GM21619 (cell line): ENCODE measurements around the gene MLPH.
A peak's percentile ranks its signal among the peaks of the same experiment; 100 is the strongest.
"Not testable (repeated sequence)": the region's sequence is repeated elsewhere in the genome, so short reads cannot be mapped to it uniquely, and the experiment has no call there.

ENCODE experiments used
- ATAC-seq: cut with Tn5 transposase; IDR thresholded peaks from one replicate; pipeline ENCODE4 v1.9.1; 2021; ENCODE audit not compliant: unreplicated experiment

MLPH gene

GRCh38 chr2:237577956-237578870 is 91.2 kb downstream of the MLPH start:
- no peak for ATAC-seq

GRCh38 chr2:237581326-237581725 is 94.3 kb downstream of the MLPH start:
- ATAC-seq, result no peak

DNA sequence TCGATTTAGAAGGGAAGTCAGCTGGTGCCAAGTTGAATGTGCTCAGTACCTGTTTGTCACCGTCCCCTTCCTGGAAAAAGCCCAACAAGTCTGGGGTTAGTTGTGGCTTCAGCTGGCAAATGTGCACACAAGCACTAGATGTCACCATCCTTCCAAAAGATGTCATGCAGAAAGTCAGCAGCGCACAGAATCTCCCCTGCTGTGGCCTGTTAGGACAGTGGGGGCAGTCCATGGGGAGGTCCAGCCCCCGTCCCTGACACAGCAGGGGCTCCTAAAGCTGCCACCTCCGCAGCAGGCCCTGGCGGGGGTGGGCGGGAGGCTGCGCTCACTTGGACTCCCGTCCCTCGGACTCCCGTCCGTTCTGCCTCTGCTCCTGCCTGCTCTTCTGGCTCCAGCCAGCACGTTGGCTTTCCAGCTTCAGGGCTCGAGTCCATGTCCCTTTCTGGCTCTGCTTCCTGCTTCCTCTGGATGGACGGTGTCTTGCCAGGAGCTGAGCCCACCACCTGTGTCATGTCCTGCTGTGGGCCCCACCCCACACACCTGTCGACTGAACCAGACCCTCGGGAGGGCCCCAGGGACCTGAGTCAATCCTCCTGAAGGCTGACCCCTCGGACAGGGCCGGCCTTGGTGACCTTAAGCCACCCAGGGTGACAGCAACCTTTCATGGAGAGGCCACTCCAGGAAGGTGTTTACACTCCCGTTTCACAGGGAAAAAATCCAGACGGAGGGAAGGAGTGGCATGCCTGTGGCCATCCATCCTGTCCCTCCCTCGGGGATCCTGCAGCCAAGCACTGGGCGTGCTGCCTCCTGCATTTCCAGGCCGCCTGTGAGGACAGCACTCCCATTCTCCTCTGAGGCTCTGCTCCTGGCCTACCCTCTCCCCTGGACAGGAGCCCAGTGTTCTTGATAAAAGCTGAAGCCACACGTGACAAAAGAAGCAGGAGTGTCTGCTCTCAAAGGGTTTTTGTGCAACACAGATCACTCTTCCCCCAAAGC is 95.0 kb downstream of the MLPH start:
- ATAC-seq, result peak; percentile 66

GRCh38 chr2:237583385-237584295 is 96.6 kb downstream of the MLPH start:
- no peak for ATAC-seq

- ATAC-seq, result no peak
These were observed 98.7 kb downstream of the MLPH start for GRCh38 chr2:237585590-237586221.

- no peak for ATAC-seq
These were observed 101.1 kb downstream of the MLPH start for GRCh38 chr2:237588044-237588696.

DNA sequence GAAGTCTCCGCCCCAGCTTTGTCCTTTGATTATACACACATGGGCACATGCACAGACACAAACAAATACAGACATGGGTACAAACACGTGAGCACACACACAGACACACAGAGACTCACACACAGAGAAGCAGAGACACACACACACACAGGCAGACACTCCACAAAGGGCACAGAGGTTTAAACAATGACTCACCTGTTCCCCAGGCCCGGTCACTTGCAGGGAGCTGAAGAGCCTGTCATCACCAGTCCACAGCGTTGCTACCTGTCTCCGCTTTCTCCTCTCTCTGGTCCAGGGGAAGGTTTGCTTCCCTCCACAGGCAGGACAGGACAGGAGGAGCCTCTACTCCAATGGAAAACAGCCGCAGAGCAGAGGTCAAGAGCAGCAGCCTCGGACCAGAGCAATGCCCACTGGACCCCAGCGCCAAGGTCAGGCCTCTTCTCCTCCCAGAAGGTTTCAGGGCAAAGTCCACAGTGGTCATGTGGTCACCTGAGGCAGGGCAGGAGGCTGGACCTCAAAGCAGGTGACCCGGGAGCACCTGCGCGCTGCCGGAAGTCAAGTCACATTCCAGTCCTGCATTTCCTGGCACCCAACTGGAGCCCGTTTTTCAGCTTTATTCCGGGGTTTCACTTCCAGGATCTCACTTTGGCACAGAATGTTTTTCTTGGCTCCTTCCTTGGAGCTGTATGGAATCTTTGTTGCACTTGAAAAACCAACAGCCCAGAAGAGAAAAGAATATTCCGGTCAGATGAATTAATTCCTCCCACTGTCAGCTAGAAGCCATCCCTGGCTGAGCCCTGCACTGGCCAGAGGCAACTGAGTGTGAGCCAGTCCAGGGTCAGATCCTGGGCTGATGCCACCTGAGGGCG is 103.5 kb downstream of the MLPH start, which contains the start of gene RAB17:
Gene RAB17, minus strand, starts transcription at position 463 of the 869 bp plus-strand sequence. CDS start 4,580 bp downstream, outside the sequence.
- no peak for ATAC-seq

DNA sequence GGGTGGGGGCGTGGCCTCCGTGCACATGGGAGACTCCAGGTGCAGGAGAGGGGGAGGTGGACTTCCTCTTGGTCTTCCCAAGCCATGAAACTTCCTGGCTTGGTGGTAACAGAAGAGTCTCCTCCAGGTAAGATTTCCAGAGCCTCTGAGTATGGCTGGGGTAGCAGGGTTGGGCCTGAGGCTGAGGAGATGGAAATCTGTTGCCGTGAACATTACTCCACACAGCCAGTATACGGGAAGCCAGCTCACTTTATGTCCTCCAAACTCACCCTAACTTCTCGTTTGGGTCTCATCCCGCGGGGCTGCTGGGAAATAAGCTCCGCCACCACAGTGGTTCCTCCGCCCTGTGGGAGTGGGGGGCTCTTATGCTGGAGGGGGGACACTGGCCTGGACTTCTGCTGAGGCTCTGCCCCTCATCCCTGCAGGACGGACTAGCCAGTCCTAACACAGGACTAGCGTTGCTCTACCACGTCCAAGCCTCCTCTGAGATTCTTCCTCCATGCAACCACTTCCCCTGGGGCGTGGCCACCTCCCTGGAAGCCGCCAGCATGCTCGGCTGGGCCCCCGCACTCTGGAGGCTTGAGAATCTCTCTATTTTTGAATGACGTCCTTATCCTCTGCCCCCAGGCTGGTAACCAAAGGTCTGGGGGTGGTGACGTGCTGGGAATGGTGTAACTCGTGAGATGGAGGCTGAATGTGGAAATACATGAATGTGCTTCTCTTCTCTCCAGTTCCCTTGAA is 104.3 kb downstream of the MLPH start:
- no peak for ATAC-seq

DNA sequence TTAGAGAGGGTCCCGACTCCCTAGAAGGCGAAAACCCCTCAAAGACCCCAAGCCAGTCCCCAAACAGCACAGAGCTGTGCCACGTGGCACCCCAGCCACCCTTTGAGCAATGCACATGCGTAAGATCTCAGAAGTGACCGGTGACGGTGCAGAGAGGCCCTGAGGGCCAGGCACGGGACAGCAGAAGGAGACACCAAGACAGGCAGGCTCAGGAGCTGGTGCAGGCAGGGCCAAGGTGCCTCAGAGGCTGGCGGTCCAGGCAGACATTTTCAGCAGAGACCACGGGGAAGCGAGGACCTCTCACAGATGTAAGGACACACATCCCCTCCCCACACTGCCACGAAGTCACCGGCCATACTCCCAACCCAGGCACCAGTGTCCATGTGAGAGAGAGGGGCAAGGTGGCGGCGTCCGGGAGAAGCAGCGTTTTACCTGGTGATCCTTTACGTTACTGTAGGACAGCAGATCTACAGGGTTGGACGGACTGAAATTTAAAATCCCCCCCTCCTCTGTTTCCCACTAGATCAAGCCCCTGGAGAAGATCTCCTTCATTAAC is 105.5 kb downstream of the MLPH start:
- no peak for ATAC-seq

- ATAC-seq, result no peak
These were observed 106.0 kb downstream of the MLPH start for GRCh38 chr2:237593036-237593435.

DNA sequence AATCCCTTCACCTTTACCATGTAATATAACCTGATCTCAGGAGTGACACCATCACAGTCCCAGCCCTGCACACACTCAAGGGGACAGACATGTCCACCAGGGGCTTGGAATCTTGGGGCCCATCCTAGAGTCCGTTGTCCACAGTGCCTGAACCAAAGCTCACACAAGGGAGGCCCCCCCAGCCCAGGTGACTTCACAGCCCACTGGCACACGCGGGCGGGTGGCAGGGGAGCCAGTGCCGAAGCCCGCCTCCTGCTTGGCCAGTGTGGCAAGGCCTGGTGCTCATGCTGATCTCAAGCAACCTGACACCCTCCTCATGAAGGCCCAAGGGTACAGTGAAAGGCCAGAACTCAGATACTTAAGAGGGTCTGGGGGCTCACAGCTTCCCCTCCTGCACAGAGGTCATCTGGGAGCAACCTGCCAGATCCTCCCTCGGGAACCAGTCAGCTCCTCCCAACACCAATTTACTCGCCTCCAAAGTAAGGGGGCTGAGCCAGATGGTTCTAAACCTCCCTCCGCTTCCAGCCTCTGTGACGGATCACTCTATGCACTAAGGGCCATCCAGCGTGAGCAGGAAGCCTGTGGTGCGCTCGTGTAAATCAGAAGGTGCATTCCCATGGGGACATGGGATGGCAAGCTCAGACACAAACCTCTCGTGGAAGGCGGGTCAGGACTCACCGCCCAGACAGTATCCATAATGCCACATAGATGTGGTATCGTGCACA is 106.7 kb downstream of the MLPH start:
- no peak for ATAC-seq

- no peak for ATAC-seq
These were observed 107.4 kb downstream of the MLPH start for GRCh38 chr2:237594514-237594871.

GRCh38 chr2:237595829-237596519 is 108.9 kb downstream of the MLPH start:
- ATAC-seq, result not testable (repeated sequence)

GRCh38 chr2:237596520-237597195 is 109.6 kb downstream of the MLPH start:
- ATAC-seq, result no peak

DNA sequence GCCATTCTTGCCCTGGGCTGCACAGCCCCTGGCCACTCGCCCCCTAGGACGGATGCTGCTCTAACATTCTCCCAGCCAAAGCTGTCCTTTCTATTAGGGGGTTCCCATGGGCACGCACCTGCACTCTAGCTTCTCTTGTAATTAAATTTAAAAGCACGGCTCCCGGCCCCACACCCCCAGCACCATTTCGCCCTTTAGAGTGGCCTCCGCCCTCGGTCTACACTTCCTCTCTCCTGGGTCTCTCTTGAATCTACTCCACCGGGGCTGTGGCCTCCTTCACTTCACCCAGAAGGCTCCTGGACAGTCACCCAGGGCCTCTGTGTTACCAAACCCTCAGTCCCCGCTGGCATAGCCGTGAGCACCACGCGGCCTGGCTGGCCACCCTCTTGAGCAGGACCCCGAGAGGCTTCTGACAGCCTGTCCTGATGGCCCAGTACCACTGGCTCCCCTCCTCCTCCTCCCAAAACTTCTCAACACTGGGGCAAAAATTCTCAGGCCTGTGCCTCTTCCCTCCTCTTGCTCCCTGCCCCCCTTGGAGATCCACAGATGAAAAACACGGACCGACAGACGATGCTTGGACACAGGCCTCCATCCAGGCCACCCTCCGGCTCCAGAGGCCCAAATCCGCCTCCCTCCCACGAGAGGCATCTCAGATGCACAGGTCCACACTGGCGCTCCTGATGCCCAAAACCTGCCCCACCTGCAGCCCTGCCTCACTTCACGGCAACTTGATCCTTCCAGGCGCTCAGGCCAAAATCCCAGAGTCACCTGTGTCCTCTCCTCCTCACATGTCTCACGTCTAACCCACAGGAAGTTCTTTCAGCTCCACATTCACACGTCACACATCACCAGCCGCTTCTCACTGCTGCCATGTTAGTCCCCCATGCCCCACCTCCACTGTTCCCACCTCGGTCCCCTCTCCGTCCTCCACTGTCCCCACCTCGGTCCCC is 110.4 kb downstream of the MLPH start:
- ATAC-seq, result no peak
